NT2/D1 (cell line): Measurements from ENCODE around the gene APLP1.

Experiments used
- DNase-seq: peaks from one replicate; pipeline ENCODE4 v3.0.0-alpha.2; 2011; ENCODE audit warnings: low read depth, low spot score
- H3K27me3 ChIP-seq: 2 replicates; pipeline ENCODE4 v1.6.0; 2011; ENCODE audit warnings: mild to moderate bottlenecking; ENCODE audit not compliant: insufficient read length, insufficient read depth
- H3K36me3 ChIP-seq: 2 replicates; pipeline ENCODE4 v1.6.1; 2011; ENCODE audit warnings: mild to moderate bottlenecking, low read length, mixed read lengths; ENCODE audit not compliant: insufficient read depth, insufficient read length
- H3K4me1 ChIP-seq: 2 replicates; pipeline ENCODE4 v1.5.1; 2011; ENCODE audit not compliant: insufficient read depth, insufficient read length
- H3K4me3 ChIP-seq: 2 replicates; pipeline ENCODE4 v1.5.1; 2011; ENCODE audit warnings: low read depth; ENCODE audit not compliant: insufficient read length
- H3K9ac ChIP-seq: 2 replicates; pipeline ENCODE4 v1.6.0; 2011; ENCODE audit warnings: low read depth; ENCODE audit not compliant: insufficient read length
- H3K9me3 ChIP-seq: 2 replicates; pipeline ENCODE4 v1.5.1; 2011; ENCODE audit warnings: mild to moderate bottlenecking, low read length; ENCODE audit not compliant: insufficient read depth
- SUZ12 ChIP-seq: IDR thresholded peaks from 2 replicates; pipeline ENCODE4 v1.6.1; 2011; ENCODE audit not compliant: insufficient read length, insufficient read depth; ENCODE audit errors: extremely low read depth
- YY1 ChIP-seq: IDR thresholded peaks from 2 replicates; pipeline ENCODE4 v1.6.1; 2011; ENCODE audit not compliant: insufficient read length, insufficient read depth
- ZNF274 ChIP-seq: IDR thresholded peaks from 2 replicates; pipeline ENCODE4 v1.6.1; 2011; ENCODE audit warnings: mild to moderate bottlenecking, low read depth, low read length

Gene APLP1

DNA sequence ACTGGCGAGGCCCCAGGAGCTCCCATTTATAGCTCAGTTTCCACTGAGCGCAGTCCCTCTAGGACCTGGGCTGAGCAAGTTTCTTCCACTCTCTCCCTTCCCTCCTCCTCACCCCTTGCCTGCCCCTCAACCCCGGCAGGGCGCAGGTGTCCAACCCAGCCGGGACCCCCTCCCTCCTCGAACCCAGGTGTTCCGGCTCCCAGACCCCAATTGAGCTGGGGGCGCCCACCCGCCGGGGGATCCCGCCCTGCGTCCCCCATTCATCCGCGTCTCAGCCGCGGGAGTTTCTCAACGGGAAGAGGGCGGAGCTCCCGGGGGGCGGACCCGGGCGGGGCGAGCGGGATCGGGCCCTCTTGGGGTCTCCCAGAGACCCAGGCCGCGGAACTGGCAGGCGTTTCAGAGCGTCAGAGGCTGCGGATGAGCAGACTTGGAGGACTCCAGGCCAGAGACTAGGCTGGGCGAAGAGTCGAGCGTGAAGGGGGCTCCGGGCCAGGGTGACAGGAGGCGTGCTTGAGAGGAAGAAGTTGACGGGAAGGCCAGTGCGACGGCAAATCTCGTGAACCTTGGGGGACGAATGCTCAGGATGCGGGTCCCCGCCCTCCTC lies 11.7 kb upstream of the APLP1 start, which contains the start of gene KIRREL2:
KIRREL2 (plus strand) TSS at position 366 of the 604 bp plus-strand sequence; CDS start at position 575, 209 bp downstream.
- DNase-seq: no peak

DNA sequence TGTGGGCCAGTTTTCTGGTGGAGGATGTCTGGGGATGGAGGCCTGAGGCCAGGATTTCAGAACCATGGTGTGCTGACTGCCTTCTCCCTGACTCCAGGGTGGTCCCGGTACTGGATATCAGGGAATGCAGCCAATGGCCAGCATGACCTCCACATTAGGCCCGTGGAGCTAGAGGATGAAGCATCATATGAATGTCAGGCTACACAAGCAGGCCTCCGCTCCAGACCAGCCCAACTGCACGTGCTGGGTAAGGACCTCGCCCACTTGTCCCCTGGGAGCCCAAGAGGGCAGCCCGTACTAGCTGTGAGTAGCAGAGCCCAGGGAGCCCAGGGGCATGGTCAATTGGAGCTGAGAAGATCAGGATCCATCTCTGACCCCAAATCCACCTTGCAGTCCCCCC lies 10.1 kb upstream of the APLP1 start:
- Histone ChIP-seq H3K27me3 (peaks cover 82% of the 10 kb centered on the region), H3K9me3 (no peaks in the 10 kb centered on the region), H3K4me3 (no peak overlapping the region), H3K36me3 (no peaks in the 10 kb centered on the region), H3K9ac (no peak overlapping the region), H3K4me1 (peaks cover 3% of the 10 kb centered on the region)
- TF ChIP-seq SUZ12 (no peak), YY1 (no peak), ZNF274 (no peak)
- no peak for DNase-seq

More for the DNA sequence above, 11.7 kb upstream of the APLP1 start, which contains the start of gene KIRREL2:
- peaks cover 5% of the 10 kb centered on the region for H3K4me1 ChIP-seq
- peak within 1 kb of the TSS; percentile 70 for H3K9ac ChIP-seq
- peak within 1 kb of the TSS; percentile 56 for H3K4me3 ChIP-seq
- H3K36me3 ChIP-seq: no peaks in the 10 kb centered on the region
- H3K9me3 ChIP-seq: no peaks in the 10 kb centered on the region
- H3K27me3 ChIP-seq: peaks cover 74% of the 10 kb centered on the region
- TF ChIP-seq ZNF274 (no peak), SUZ12 (no peak), YY1 (no peak)

DNA sequence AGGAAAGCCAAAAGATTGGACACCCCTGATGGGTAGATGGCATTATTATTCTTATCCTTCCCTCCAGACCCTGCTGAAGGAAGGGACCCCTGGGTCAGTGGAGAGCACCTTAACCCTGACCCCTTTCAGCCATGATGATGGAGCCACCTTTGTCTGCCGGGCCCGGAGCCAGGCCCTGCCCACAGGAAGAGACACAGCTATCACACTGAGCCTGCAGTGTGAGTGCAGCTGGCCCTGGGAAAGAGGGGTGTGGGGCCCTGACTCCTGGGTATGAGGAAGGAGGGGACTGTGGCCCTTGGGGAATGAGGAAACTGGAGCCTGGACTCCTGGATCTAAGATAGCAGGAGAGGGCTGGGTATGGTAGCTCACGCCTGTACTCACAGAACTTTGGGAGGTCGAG lies 9.0 kb upstream of the APLP1 start:
- Histone ChIP-seq H3K27me3 (peaks cover 82% of the 10 kb centered on the region), H3K9ac (peak overlapping the region; percentile 42), H3K4me1 (peaks cover 3% of the 10 kb centered on the region), H3K36me3 (no peaks in the 10 kb centered on the region), H3K4me3 (no peak overlapping the region), H3K9me3 (no peaks in the 10 kb centered on the region)
- no peak for DNase-seq
- TF ChIP-seq YY1 (no peak), SUZ12 (no peak), ZNF274 (no peak)

DNA sequence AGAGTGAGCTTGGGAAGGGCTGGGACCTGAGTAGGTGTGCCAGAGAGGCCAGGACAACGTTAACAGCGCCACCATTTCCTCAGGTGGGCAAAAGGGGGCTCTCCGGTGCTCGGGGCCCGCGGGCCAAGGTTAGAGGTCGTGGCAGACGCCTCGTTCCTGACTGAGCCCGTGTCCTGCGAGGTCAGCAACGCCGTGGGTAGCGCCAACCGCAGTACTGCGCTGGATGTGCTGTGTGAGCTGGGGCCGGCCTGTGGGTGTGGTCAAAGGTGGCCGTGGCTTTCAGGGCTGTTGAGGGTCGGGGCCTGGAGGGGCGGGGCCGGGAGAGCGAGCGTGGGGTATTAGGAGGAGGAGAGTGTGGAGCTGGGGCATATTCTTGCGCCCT lies 7.9 kb upstream of the APLP1 start:
- Histone ChIP-seq H3K9me3 (no peaks in the 10 kb centered on the region), H3K4me1 (peaks cover 3% of the 10 kb centered on the region), H3K27me3 (peaks cover 72% of the 10 kb centered on the region), H3K4me3 (peak overlapping the region; percentile 44), H3K36me3 (no peaks in the 10 kb centered on the region), H3K9ac (peak overlapping the region; percentile 59)
- DNase-seq: no peak
- no peak for TF ChIP-seq SUZ12
- TF ChIP-seq YY1: no peak
- TF ChIP-seq ZNF274: no peak

DNA sequence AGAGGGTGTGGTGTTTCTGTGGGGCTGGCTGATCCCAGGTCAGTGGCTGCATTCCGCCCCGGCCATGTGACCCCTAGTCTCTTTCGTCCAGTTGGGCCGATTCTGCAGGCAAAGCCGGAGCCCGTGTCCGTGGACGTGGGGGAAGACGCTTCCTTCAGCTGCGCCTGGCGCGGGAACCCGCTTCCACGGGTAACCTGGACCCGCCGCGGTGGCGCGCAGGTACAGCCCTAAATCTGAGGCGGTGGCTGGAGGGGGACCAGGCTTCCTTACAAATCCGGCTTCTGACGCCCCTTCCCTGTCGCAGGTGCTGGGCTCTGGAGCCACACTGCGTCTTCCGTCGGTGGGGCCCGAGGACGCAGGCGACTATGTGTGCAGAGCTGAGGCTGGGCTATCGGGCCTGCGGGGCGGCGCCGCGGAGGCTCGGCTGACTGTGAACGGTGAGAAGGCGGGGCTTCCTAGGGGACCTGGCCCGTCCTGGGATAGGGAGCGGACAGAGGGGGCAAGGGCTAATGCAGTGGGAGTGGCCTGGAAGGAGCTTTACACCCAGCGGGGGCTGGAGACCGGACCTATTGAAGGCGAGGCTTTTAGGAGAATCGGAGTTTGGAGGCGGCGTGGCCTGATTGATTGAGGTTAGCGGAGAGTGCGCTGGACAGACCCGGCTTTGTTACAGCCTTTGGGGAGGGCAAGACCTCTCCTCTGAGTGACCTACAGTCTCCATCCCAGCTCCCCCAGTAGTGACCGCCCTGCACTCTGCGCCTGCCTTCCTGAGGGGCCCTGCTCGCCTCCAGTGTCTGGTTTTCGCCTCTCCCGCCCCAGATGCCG lies 7.3 kb upstream of the APLP1 start:
- TF ChIP-seq YY1: no peak
- TF ChIP-seq ZNF274: no peak
- TF ChIP-seq SUZ12: no peak
- H3K36me3 ChIP-seq: no peaks in the 10 kb centered on the region
- no peaks in the 10 kb centered on the region for H3K9me3 ChIP-seq
- peaks cover 3% of the 10 kb centered on the region for H3K4me1 ChIP-seq
- H3K27me3 ChIP-seq: peaks cover 66% of the 10 kb centered on the region
- H3K4me3 ChIP-seq: peak overlapping the region; percentile 44
- peak overlapping the region; percentile 74 for H3K9ac ChIP-seq
- peak; percentile 71 for DNase-seq

DNA sequence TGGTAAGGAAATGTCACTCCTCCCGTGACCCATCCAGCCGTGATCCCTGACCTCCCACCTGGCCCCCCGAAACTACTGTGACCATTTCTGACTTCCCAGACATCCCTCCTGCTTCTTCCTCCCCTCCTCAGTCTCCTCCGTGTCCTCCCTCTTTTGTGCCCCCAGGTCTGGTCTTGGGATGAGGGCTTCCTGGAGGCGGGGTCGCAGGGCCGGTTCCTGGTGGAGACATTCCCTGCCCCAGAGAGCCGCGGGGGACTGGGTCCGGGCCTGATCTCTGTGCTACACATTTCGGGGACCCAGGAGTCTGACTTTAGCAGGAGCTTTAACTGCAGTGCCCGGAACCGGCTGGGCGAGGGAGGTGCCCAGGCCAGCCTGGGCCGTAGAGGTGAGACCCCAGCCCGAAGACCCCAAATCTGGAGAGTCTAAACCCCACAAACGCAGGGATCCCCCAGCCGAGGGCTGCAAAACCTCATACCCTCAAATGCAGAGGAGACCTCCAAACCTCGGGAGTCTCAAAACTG lies 6.7 kb upstream of the APLP1 start:
- Histone ChIP-seq H3K27me3 (peaks cover 60% of the 10 kb centered on the region), H3K9me3 (no peaks in the 10 kb centered on the region), H3K9ac (peak overlapping the region; percentile 74), H3K4me1 (peaks cover 3% of the 10 kb centered on the region), H3K36me3 (no peaks in the 10 kb centered on the region), H3K4me3 (peak overlapping the region; percentile 43)
- no peak for TF ChIP-seq ZNF274
- TF ChIP-seq YY1: no peak
- TF ChIP-seq SUZ12: no peak
- DNase-seq: no peak

DNA sequence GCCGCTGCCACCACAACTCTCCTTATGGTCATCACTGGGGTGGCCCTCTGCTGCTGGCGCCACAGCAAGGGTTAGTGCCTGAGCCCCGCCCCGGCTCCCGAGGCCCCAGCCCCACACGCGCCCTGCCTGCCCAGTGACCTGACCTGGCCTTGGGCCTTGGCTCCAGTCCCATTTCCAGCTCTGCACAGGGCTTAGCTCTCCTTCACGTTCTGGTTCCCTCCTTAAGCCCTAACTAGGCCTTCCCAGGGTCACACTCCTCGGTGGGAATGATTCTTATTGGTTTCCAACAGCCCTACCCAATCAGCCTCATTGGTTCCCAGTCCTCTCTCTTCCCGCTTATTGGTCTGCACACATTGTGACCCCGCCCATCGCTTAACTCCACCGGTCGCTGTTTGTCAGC lies 5.8 kb upstream of the APLP1 start:
- TF ChIP-seq SUZ12 (no peak), YY1 (no peak), ZNF274 (no peak)
- no peak overlapping the region for H3K9ac ChIP-seq
- H3K9me3 ChIP-seq: no peaks in the 10 kb centered on the region
- DNase-seq: no peak
- H3K36me3 ChIP-seq: no peaks in the 10 kb centered on the region
- H3K4me3 ChIP-seq: no peak overlapping the region
- H3K4me1 ChIP-seq: peaks cover 3% of the 10 kb centered on the region
- peaks cover 54% of the 10 kb centered on the region for H3K27me3 ChIP-seq
